Stimulated activated CD4-positive, alpha-beta T cell treated with anti-CD3 and anti-CD28 coated beads, Interleukin-12 subunit alpha, Interleukin-12 subunit beta, amount 100 ng/mL, for 24 hours (primary cell): ENCODE results near the gene SLC4A1AP.

Experiments used
- DNase-seq, 2 experiments: peaks; one replicate each; pipeline ENCODE4 v3.0.0-alpha.2; 2020; ENCODE audit warnings: low read depth in 2 of 2

The SLC4A1AP gene

GRCh38 chr2:27703638-27704341, 40.1 kb downstream of the SLC4A1AP start:
- peak; percentile 70 to 87 for DNase-seq

DNA sequence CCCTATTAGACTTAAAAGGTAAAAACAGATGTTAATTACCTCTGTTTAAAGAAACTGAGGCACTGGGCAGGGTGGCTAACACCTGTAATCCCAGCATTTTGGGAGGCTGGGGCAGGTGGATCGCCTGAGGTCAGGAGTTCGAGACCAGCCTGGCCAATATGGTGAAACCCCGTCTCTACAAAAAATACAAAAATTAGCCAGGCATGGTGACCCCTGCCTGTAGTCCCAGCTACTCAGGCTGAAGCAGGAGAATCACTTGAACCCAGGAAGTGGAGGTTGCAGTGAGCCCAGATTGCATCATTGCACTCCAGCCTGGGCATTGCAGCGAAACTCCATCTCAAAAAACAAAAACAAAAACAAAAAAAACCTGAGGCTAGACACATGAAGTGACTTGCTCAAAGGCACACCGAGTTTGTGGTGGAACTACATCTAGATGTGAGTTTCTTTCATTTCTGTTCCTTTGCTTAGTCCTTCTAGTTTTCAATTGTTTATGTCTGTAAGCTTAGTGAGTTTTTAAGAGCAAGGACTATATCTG, 40.7 kb downstream of the SLC4A1AP start:
- DNase-seq = no peak

GRCh38 chr2:27705851-27706622, 42.3 kb downstream of the SLC4A1AP start:
- DNase-seq = no peak

DNA sequence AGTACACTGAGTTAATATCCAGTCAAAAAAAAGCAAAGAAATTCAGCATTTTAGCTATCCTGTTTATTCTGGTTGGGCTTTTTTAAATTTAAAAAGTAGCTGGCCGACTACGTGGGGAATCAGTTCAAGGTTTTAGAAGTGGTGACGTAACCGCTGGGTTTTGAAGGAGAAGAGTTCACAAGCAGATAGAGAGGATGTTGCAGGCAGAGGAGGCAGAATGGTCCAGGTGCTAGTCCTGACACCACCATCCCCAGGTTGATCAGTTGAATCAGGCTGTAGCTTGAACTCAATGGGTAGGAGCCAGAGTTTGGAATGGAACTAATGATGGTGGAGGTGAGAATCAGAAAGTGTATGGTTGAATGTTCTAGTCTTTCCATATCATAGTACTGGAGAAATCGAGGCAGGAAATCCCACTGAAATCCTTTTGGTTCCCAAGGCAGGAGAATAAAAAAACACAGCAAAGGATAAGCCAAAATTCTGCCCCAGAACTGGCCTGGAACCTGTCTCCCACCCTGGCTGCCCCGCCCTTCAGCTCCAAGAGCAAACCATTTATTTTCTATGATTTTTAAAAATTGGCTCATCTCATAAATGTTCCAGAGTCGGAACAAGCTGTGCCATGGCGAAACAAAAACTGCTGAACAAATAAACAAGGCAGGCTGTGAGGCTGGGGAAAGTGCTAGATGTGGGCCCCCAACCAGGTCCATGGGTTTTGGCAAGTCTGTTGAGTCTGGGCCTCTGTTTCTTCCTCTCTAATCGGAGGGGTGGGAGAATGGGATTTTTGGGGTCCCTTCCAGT, 44.0 kb downstream of the SLC4A1AP start:
- no peak for DNase-seq

DNA sequence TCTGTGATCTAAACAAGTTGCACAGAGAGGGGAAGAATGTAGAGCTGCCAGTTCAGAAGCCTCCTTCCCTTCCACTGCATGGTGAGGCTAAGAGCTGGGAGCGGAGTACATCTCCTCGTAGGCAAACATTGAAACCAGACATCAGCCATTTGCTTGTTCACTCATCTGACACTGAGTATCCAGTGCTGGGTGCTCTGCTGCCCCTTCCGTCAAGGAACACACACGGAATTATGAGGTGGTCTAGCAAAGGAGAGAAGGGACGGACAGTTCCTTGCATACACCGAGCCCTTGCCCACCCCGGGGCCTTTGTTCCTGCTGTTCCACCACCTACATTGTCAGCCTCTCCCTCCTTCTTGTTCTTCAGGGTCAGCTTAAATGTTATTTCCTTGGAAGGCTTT, 44.6 kb downstream of the SLC4A1AP start:
- no peak for DNase-seq

GRCh38 chr2:27708666-27709065, 45.0 kb downstream of the SLC4A1AP start:
- DNase-seq = no peak

- DNase-seq = no peak
These were observed 45.6 kb downstream of the SLC4A1AP start for GRCh38 chr2:27709326-27709725.

DNA sequence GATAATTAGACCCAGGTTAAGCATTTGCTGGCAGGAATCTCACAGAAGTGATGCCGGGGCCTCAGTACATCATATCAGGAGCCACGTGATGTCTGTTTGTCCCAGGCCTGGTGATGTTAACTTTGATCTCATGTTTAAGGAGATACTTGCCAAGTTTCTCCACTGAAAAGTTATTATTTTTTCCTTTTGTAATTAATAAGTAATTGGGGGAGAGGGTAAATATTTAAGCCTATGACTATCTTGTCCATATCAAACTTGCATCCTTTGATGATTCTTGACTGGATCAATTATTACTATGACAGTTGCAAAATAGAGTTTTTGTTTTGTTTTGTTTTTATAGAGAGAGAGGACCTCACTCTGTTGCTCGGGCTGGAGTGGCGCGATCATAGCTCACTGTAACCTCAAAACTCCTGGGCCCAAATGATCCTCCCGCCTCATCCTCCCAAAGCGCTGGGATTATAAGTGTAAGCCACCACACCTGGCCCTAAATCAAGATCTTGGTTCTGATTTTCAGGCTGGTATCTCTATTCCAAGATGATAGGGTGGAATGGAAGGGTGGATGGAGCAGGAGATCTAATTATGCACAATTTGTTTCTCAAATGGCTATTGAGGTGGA, 46.4 kb downstream of the SLC4A1AP start:
- no peak for DNase-seq

- DNase-seq = no peak
These were observed 47.1 kb downstream of the SLC4A1AP start for GRCh38 chr2:27710640-27711430.

DNA sequence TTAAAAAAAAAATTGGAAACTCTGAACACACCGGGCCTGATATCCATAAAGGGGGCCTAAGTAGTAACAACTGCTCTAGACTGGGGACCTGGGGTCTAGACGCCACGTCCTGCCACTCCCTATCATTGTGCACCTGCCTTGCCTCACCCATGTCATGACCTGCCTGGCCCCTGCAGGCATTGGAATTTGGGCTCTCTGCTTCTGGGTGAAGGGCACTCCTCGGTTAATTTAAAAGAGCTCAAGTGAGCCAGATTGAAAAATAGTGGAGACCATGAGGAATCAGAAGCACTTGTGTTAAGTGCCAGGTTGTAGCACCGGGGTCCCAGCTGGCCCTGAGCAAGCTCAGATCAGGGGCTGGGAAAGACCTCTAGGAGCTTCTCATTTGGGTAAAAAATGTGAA, 48.1 kb downstream of the SLC4A1AP start:
- DNase-seq = no peak

- no peak for DNase-seq
These were observed 48.8 kb downstream of the SLC4A1AP start for GRCh38 chr2:27712522-27712921.

- no peak for DNase-seq
These were observed 49.5 kb downstream of the SLC4A1AP start for GRCh38 chr2:27713201-27713600.

- no peak for DNase-seq
These were observed 50.4 kb downstream of the SLC4A1AP start for GRCh38 chr2:27714053-27714452.

DNA sequence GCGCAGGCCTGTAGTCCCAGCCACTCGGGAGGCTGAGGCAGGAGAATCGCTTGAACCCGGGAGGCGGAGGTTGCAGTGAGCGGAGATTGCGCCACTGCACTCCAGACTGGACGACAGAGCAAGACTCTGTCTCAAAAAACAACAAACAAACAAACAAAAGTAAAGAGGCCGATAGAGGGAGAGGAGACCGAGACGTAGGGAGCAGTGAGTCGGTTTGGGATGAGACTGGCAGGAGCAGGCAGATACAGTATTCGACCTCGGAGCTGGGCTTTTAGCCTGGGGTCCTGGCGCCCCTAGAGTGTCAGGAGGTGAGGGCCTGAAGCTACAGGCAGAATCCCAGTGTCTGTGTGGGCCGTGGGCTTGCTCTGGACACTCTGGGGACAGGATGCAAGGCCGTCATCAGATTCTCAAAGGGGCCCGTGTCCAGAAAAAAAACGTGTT, 51.2 kb downstream of the SLC4A1AP start:
- no peak for DNase-seq

GRCh38 chr2:27715318-27716210, 51.9 kb downstream of the SLC4A1AP start:
- no peak for DNase-seq

DNA sequence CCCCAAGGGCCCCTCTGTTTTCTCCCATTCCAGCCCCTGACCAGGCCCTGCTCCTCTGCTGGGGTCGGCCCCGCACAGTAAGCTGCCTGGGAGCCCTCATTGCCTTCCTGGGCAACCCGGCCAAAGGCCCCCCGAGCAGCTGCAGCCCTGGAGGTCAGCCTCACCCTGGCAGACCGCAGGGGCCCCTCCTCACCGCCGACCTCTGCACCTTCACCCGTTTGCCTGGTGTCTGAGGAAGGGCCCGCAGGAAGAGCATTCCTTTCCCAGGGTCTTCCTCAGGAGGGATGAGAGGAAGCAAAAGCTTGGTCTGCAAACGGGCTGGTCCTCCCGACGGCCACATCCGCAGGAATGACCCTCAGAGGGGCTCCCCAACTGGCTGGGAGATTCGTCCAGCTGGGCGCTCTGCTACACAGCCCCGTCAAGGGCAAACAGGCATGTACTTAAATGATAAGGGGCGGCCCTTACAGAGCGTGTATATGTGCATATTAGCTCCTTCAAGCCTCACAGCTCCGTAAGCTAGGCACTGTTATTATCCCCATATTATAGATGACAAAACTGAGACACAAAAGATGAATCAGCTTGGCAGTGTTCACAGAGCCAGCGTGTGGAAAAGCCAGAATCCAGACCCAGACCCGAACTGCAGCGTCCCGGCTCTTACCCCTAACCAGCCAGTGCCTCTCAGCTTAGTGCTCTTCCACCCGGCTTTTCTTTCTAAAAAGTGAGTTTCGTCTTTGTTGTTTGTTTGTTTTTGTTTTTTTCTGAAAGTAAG, 52.8 kb downstream of the SLC4A1AP start:
- DNase-seq = no peak

GRCh38 chr2:27717070-27717795, 53.5 kb downstream of the SLC4A1AP start:
- peak in 1 of 2 experiments; percentile 24 for DNase-seq

GRCh38 chr2:27720004-27720551, 56.4 kb downstream of the SLC4A1AP start:
- peak; percentile 35 to 52 for DNase-seq
